GM18505 (cell line): Measurements from ENCODE around the gene NRL.

ENCODE experiments used
- ATAC-seq: cut with Tn5 transposase; IDR thresholded peaks from one replicate; pipeline ENCODE4 v1.9.1; 2021; ENCODE audit not compliant: unreplicated experiment
- POLR2A ChIP-seq: IDR thresholded peaks from 4 replicates; pipeline ENCODE4 v1.6.1; 2011; ENCODE audit warnings: borderline replicate concordance; ENCODE audit not compliant: insufficient read depth, insufficient read length; ENCODE audit errors: extremely low read depth

Gene NRL

DNA sequence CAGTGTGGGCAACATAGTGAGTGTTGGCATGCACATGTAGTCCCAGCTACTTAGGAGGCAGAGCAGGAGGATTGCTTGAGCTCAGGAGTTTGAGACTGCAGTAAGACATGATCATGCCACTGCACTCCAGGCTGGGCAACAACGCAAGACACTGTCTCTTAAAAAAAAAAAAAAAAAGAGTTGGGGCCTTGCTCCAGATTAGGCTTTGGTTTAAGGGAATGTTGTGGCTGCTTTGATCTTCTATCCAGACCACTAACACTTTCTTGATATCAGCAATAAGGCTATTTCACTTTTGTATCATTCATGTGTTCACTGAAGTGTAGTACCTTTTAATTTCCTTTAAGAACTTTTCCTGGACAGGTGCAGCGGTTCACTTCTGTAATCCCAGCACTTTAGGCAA, 12.9 kb upstream of the NRL start:
- ATAC-seq: no peak
- TF ChIP-seq POLR2A: no peak

- ATAC-seq: no peak
- TF ChIP-seq POLR2A: no peak
These were observed 12.2 kb upstream of the NRL start for GRCh38 chr14:24126939-24127338.

DNA sequence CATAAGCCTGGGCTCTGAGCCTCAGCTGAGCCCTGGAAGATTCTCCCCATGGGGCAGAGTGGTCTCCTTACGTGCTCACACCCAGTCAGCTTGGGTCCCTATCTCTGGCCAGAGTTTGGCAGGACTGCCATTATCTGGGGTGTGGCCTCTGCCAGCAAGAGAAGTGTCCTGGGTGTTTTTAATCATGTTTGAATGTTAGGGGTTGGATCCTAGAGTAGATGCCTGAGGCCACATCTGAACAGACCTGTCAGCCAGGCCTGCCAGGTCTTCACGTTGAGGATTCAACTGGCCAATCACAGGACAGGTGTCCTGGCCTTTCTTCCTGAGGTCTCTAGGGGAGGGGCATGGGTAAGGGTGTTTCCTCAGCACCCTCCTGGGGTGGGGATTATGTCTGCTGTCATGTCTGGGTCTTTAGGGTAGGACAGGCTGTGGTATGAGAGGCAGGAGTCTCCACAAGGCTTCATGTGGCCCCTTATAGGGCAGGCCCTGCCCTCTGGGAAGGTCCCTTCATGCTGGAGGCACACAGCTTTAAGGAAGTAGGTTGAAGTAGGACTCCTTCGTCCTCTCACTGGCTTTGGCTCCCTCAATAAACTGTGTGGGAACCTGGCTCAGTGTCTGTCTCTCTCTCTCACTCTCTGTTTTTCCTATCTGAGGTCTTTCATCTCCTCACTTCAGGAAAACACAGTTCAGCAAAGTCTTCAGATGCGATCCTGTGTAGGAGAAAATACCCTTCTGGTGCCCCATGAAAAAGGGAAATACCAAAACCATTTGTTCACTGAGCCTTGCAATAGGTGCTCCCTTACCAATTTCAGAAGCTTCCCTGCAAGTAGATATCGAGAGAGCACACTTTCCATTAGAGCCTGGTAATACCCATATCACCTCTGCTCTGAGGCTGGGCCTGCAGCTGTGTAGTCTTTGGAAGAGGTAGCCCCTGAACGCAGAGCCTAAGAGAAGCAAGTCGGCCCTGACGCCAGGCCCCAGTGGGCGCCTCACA, 9.0 kb upstream of the NRL start:
- ATAC-seq: no peak
- TF ChIP-seq POLR2A: peak; percentile 40

DNA sequence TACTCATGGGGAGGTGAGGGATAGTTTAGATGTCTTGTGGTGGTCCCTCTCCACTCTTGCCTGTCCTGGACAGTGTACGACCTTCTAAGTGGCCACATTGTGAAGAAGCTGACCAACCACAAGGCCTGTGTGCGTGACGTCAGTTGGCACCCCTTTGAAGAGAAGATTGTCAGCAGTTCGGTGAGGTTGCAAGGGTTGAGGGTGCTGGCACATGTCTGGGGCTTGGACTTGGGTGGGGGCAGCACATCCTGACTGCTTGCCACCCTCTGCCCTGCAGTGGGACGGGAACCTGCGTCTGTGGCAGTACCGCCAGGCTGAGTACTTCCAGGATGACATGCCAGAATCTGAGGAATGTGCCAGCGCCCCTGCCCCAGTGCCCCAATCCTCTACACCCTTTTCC, 8.1 kb upstream of the NRL start:
- ATAC-seq: no peak
- TF ChIP-seq POLR2A: no peak

DNA sequence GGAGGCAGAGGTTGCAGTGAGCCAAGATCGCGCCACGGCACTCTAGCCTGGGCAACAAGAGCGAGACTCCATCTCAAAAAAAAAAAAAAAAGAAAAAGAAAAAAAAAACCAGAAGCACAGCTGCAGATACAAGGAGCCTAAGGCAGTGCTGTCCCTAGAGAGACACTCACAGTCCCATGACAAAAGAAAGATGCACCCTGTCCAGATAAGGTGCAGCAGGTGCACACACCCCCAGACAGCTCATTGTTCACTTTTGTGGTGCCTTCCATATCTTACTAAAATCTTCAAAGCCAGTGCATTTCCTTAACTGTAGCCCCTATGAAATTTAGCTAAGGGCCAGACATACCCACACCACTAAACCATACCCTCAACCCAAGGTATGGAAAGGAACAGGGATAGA, 7.7 kb upstream of the NRL start:
- no peak for ATAC-seq
- TF ChIP-seq POLR2A: no peak

DNA sequence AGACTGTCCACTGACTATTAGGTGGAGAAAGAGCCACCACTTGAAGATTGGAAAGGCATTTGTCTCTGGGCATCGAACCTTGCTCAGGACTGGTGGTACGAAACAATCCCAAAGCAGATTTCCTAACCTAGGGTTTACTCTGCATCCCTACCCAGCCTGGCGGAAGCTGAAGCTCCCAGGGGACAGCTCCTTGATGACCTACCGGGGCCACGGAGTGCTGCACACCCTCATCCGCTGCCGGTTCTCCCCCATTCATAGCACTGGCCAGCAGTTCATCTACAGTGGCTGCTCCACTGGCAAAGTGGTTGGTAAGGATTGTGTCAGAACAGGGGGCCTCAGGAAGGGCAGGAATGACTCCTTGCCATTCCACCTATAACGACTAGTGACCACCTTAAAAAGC, 6.5 kb upstream of the NRL start:
- TF ChIP-seq POLR2A: no peak
- no peak for ATAC-seq

- no peak for ATAC-seq
- no peak for TF ChIP-seq POLR2A
These were observed 4.9 kb upstream of the NRL start for GRCh38 chr14:24119691-24120090.

GRCh38 chr14:24117179-24117578, 2.4 kb upstream of the NRL start:
- TF ChIP-seq POLR2A: no peak
- ATAC-seq: no peak

- no peak for TF ChIP-seq POLR2A
These were observed 1.5 kb upstream of the NRL start for GRCh38 chr14:24116128-24116814.

GRCh38 chr14:24115422-24116127, 826 bp upstream of the NRL start:
- TF ChIP-seq POLR2A: no peak
- ATAC-seq: no peak

More at GRCh38 chr14:24116128-24116814, 1.5 kb upstream of the NRL start:
- no peak for ATAC-seq

- ATAC-seq: peak; percentile 19
- TF ChIP-seq POLR2A: peak; percentile 82
These were observed 783 bp downstream of the NRL start for GRCh38 chr14:24113801-24114531.

DNA sequence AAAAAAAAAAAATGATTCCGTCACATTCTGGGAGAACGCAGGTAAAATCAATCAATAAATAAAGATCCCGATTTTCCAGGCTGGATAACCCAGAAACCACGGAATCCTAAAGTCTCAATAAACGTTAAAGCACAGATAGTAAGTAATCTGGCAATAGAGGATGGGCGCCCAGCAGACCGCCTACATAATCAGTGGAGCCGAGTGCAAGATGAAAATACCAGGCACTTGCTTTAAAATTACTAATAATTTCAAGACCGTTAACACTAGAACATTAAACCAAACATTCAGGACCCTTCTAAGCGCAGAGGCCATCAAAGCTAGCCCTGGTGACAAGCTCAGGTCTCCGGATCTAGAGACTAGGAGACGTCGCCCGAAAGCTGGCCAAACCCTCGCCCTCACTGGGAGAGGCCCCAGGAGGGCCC, 1.4 kb downstream of the NRL start:
- no peak for TF ChIP-seq POLR2A
- ATAC-seq: no peak

- no peak for ATAC-seq
These were observed 4.2 kb downstream of the NRL start for GRCh38 chr14:24110523-24110922.

More at GRCh38 chr14:24110523-24110922, 4.2 kb downstream of the NRL start:
- TF ChIP-seq POLR2A: no peak
